Sciatic nerve (tissue), 2 donors: Measurements from ENCODE around the gene TNFSF12. TPM values are rescaled to one million over a fixed set of nuclear protein-coding genes. Genes with fewer than 3 reads are reported as not detected.
"Not testable (repeated sequence)": the region's sequence is repeated elsewhere in the genome, so short reads cannot be mapped to it uniquely, and the experiment has no call there.

ENCODE experiments used
- ATAC-seq: fragments of 200-7000 bp; cut with Tn5 transposase; one replicate; pipeline ENCODE4 v1.9.1; 2020; ENCODE audit warnings: mild to moderate bottlenecking, moderate library complexity
- DNase-seq: peaks from one replicate; pipeline ENCODE4 v3.0.0-alpha.2; 2020; ENCODE audit warnings: low spot score
- intact Hi-C: fragments of 100-400 bp; cut with DNase I; formaldehyde crosslinking; loops from one replicate; pipeline ENCODE4 v1.14.2; 2022
- total RNA-seq: library from RNA; stranded (reverse); fragmentation: NEBNext Ultra II Directional; extraction: Animal tissue kit (Norgen Biotek cat#: 25700); gene quantifications from one replicate; pipeline ENCODE4 v1.2.1, GENCODE V29; 2021
- donor health status: DM: no; HTN: no; CAD: no.
- donor health status: DM: no; HTN: no; CAD: no.

Gene TNFSF12
- total RNA-seq, 1 donor from 2014 or later, result 63.9 TPM

DNA sequence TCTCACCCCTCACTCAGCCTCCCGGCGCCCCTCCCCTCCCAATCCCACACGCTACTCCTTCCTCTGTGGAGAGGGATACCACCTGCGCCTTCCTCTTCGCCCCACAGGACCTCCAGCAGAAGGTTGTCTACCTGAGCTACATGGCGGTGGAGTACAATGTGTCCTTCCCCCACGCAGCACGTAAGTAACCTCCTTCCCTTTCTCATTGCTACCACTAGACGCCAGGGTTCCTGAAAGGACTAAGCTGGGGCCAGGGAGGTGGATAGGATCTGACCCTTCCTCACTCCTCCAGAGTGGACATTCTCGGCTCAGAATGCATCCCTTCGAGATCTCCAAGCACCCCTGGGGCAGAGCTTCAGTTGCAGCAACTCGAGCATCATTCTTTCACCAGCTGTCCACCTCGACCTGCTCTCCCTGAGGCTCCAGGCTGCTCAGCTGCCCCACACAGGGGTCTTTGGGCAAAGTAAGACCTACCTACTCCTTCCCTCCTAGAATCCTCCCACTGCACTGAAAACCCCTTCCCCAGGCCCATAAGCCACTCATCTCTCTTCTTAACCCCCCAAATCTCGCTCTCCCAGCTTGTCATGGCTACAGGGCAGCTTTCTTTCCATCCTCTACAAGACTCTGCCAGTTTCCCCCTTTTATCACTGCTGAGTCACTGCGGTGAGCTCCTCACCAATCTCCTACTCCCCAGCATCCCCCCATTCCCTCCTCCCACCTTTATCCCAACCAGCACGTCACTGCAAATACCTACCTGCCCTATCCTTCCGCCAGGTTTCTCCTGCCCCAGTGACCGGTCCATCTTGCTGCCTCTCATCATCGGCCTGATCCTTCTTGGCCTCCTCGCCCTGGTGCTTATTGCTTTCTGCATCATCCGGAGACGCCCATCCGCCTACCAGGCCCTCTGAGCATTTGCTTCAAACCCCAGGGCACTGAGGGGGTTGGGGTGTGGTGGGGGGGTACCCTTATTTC, 32.0 kb downstream of the TNFSF12 start:
- ATAC-seq (no peak), DNase-seq (no peak)
- intact Hi-C loops, result no loop called here

DNA sequence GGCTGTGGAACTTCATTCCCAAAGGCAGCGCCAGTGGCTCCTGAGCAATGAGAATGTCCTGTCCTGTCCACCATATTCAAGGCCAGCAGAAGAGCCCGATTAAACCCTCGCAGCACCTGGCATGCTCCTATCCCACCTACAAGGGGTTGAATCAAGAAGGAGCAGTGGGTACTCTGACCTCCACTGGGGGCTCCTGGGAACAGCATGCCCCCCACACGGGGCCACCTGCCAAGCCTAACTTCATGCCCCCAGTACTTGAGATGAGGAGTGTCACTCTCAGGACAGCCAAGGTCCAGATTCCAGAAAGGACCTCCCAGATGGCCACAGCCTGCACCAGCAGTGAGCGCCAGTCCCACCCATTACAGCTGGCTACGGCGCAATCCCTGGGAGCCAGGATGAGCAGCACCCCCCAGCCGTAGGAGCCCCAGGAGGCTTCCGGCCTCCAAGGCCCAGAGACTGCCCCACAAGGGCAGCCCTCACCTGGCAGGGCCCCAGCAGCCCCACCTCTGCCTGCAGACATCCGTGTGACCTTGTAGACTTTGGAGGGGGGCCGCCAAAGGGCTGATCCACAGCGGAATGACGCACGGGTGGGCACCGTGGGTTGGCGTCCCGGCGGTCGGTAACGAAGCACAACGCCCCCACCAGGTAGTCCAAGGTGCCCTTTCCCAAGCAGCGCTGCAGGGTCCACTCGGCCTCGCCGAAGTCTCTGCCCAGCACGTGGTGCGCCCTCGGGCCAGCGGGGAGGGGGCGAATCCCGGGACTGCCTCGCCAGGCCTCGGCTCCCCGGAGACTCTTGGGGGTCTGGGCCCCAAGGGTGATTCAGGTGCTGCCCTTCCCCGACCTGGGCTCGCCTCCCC, 33.8 kb downstream of the TNFSF12 start:
- no peak for ATAC-seq
- intact Hi-C loops, result no loop called here

DNA sequence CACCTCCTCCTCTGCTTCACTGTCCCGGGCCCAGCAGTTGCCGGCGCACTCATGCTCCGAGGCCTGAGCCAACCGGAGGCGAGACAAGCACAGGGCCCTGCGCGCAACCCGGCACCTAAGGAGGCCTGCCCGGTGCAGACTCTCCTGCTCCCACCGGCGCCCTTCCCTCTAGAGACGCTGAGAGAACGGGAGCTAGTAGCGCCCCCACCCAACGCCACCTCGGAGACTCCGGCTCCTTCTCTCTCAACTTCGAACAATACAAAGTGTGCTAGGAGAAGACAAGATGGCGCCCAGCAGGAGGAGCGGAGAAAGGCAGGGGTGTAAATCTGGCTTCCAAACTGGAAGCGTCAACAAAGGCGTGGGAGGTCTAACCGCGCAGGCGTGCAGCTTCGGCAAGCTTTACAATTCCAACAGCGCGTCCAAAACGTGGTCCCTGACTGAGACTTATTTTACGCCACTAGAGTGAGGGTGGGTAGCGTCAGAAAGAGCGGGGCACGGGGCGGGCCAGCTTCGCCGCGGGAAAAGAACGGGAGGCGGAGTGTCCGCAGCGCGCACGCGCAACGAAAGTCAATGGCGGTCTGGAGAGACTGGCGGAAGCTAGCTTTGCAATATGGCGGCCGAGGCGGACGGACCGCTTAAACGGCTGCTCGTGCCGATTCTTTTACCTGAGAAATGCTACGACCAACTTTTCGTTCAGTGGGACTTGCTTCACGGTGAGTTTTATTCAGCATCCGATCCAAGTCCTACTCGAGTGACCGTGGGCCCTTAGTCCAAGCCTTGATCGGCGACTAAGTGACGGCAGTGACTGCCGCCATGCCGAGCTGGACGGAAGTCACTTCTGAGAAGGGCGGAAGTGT, 34.6 kb downstream of the TNFSF12 start, which contains the start of gene MPDU1:
Gene MPDU1 (plus strand): TSS at position 600 of the 857 bp plus-strand sequence. CDS start 11 bp downstream, at position 611.
- peak; percentile 98 for DNase-seq
- intact Hi-C loops, result no loop called here

More for the DNA sequence above, 33.8 kb downstream of the TNFSF12 start:
- DNase-seq, result peak; percentile 80

DNA sequence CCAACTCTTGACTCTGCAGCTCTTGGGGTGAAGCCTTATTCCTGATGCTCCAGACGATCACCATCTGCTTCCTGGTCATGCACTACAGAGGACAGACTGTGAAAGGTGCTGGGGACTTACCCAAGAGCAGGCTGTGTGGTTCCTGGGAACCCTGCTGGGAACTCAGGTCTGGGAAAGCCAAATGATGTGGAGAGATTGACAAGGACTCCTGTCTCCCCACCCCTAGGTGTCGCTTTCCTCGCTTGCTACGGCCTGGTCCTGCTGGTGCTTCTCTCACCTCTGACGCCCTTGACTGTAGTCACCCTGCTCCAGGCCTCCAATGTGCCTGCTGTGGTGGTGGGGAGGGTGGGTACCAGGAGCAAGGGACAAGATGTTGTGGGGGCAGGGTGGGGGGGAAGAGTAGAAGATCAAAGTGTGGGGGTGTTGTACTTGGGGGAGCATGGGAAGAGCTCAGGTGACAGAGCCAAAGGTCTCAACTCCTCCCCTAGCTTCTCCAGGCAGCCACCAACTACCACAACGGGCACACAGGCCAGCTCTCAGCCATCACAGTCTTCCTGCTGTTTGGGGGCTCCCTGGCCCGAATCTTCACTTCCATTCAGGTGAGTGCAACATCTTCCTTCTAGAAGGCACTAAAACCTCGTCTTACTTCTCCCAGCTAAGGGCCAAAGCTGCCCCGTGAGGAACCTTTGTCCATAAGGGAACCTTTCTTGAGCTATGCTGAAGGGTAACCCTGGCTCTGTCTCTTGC, 38.0 kb downstream of the TNFSF12 start:
- no peak for ATAC-seq

More for the DNA sequence above, 34.6 kb downstream of the TNFSF12 start, which contains the start of gene MPDU1:
- peak; percentile 91 for ATAC-seq

DNA sequence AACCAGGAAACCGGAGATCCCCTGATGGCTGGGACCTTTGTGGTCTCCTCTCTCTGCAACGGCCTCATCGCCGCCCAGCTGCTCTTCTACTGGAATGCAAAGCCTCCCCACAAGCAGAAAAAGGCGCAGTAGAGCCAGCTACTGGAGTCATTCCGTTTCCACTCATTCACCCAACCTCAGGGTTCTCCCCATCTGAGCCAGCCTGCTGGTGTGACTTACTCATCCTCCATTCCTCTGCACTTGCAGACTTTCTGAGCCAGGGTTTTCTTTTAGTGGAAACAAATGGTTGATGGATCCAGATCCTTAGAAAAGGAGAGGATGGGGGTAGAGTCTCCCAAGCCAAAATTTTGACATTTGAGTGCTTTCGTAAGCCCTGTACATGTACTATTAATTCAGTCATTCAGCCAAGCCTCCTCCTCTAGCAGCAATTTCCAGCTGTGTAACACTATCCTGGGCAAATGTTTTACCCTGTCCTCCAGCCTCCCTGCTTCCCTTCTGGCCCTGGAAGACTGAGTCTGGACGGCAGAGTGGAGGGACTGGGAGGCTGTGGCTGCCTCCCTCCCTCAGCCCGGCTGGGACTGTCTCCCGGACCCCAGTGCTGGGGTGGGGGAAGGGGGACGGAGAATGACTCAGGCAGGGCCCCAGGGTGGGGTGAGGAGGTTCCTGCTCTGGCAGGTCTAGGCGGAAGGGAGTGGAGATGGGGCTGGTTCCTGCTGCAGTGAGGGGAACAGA, 38.7 kb downstream of the TNFSF12 start:
- no peak for ATAC-seq
- intact Hi-C loops, result no loop called here
- no peak for DNase-seq

More for the DNA sequence above, 38.0 kb downstream of the TNFSF12 start:
- no peak for DNase-seq
- intact Hi-C loops, result no loop called here

DNA sequence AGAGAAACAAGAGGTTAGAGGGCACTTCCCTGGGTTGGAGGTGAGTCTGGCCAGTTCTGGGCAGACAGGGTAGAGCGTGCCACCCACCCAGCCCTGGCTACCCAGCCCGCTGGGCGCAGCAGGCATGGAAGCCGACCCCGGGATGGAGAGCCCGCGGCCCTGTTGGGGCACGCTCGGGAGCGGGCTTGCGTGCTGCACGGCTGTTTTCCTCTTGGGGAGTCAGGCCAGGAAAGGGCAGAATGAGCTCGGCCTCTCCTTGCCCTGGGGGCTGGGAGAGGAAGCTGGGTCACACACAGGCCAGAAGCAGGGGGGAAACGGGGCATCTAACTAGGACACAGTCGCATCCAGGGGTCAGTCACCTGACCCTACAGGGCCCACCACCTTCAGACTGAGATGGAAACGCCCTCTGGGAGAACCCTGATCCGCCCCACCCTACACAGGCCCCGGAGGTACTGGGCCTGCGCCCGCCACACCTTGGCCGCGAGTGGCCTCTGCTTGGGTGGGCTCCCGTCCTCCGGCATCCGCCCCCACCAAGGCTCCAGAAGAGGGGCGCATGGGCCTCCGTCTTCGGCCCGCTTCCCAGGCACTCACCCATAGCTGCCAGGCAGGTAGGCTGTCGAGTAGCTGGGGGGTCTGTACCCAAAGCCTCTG, 39.8 kb downstream of the TNFSF12 start:
- ATAC-seq (peak; percentile 31), DNase-seq (no peak)
- intact Hi-C loops, result no loop called here

DNA sequence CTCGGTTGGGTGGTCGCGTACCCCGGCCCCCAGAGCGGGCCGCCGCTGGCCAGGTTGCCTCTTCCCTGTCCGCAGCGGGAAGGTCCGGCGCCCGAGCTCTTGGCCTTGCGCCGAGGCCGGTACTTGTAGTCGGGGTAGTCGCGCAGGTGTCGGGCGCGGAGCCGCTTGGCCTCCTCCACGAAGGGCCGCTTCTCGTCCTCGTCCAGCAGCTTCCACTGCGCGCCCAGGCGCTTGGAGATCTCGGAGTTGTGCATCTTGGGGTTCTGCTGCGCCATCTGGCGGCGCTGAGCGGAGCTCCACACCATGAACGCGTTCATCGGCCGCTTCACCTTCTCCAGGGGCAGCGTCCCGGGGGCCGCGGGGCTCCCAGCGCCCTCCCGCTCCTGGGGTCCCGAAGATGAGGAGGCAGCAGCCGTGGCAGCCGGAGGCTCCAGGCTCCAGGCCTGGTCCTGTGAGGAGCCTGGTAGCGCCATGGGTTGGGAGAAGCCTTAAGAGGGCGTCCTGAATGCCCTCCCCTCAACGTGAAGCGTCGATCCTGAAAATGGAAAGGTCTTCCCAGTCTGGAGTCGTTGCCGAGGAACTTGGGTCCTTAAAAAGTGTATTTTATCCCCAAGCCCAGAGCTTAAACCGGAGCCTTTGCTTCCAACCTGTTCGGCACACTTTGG, 40.5 kb downstream of the TNFSF12 start:
- DNase-seq (peak; percentile 92), ATAC-seq (peak; percentile 92)
- intact Hi-C loops, result no loop called here

DNA sequence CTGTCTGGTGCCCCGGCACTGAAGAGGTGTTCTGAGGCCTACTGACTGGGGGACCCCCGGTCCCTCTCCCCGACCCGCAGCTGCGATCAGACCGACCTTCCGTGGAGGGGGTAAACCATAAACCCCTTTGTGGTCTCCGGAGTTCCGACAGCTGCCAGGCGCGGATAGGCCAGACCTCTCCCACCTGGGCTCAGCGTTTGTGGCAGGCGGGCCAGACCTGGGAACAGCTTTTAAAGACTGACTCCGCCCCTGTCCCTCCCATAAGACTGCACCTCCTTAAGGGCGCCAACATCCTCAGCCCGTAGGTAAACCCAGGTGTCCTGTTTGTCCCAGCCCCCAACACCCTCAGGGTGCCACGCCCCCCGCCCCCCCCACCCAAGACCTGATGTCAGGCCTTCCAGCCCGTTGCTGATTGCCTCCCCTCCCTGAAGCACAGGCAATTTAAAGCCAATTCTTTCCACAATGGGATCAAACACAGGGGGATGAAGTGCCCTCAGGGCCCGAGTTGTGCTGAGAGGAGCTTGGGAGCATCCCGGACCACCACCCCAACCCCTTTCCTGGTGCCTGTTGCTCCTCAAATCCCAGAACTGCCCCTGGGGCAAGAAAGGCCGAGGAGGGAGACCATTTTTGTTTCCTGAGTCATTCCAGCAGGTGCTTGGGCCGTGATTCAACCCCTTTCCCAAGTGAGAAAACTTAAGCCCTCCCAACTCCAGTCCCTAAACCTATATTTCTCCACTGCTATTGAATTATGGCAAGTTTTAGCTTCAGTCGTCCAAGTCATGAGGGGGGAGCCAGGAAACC, 41.2 kb downstream of the TNFSF12 start, which contains the start of gene SOX15:
Gene SOX15 (minus strand): TSS at position 204 of the 801 bp plus-strand sequence. CDS start 418 bp downstream, outside the sequence.
- no peak for DNase-seq
- ATAC-seq, result peak; percentile 6
- intact Hi-C loops, result no loop called here

DNA sequence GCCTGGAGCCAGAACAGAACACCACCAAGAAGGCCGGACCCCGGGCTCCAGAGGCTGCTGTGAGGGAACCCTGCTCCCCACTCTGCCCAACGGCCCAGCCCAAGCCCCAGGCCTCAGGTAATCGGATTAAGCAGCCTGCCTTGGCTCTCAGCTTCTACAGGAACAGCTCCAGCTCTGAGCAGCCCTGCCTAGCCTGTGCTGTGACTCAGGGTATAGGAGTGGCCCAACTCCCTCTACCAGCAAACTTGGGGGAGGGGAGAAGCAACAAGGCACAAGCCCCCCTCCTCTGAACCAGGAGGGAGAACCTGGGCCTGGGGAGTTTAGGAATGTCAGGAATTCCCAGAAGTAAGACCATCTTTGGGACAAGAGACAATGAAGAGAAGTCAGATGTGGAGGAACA, 41.9 kb downstream of the TNFSF12 start:
- intact Hi-C loops, result no loop called here
- ATAC-seq (no peak), DNase-seq (no peak)

DNA sequence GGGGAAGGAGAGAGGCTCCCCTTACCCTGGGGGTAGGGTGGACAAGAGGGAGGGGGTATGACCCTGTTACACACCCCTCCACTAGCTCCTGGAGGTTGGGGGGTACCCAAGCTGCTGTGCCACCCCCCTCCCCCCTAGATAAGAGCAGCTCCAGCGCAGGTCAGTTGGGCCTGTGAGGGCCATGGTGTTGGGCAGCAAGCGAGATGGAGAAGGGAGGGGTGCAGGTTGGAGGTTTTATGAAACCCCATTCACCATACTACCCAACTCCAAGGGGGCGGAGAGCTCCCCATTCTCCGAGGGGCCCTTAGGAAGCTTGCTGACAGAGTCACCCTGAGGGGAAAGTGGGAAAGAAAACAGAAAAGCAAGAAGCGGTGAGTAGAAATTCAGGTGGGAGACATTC, 42.7 kb downstream of the TNFSF12 start:
- no peak for ATAC-seq
- DNase-seq, result no peak
- intact Hi-C loops, result no loop called here

DNA sequence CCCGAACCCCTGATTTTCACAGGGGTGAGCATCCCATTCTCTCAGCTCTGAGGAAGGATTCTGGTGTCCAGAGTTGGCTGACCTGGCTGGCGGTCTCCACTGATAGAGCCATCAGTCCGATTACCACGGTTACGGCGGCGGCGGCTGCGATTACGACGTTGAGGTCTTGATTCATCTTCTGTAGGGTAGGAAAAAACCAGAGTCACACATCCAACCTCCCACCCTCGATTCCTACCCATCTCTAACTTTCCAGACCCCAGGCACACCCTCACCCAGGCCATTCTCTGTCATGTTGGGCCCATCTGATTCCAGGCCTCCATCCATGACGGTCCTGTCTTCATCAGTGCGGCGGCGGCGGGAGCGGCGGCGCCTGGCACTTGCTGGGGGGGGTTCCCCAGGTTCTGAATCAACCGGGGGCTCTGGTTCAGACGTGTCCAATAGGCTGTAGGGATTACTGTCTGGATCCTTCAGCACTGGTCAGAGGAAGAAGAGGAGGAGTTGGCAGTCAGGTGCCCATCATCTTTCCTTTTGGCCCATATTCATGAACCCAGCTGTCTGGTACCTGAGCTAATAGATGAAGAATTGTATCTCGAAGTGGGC, 43.7 kb downstream of the TNFSF12 start:
- DNase-seq, result no peak
- intact Hi-C loops, result no loop called here
- no peak for ATAC-seq

DNA sequence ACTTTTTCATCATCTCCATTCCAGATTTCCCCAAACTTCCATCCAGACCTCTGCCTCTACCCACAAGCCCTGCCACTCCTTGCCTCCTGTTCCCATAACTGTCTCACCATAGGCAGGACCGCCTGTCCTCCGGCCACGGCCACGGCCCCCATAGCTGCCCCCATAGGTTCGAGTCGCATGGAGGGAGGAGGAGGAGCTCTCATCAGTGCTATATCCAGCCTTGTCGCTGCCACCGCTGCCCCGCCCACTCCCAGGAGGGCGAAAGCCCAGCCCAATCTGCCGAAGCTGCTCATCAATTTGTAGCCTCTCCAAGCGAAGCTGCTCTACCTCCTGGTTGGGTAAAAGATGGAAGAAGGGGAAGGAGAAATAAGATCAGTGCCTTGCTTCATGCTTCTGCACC, 44.4 kb downstream of the TNFSF12 start:
- DNase-seq (no peak), ATAC-seq (no peak)
- intact Hi-C loops, result no loop called here

DNA sequence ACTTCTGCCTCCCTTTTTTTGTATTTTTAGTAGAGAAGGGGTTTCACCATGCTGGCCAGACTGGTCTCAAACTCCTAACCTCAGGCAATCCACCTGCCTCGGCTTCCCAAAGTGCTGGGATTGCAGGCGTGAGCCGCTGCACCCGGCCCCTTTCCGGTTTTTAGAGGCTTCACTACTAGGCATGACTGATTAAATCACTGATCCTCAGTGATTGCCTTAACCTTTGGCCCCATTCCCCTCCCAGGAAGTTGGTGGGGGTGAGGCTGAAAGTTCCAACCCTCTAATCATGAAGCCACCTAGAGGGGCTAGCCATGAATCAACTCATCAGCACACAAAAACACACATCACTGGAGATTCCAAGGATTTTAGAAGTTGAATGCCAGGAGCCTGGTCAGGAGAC, 48.7 kb downstream of the TNFSF12 start:
- DNase-seq, ATAC-seq, intact Hi-C loops: not testable (repeated sequence)

DNA sequence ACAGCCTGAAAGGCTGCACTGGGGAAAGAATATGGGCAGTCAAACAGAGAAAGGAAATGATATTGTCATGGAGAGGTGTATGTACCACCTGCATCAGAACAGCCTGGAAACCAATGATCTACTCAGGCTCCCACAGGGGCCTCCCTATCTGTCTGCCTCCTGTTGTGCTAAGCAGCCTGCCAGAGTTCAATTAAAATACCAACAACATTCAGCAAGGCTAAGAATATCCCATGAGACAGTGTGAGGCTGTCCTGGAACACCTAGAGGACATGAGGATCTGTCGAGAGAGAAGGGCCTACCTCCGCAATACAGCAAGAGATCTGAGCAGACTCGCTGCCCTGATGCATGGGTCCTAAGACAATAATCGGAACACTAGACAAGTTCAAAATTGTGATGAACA, 57.4 kb downstream of the TNFSF12 start:
- no peak for DNase-seq
- intact Hi-C loops, result no loop called here
- ATAC-seq, result no peak
